ENCODE measurements around the gene OSBPL3.
A peak's percentile ranks its signal among the peaks of the same experiment; 100 is the strongest.

DNA sequence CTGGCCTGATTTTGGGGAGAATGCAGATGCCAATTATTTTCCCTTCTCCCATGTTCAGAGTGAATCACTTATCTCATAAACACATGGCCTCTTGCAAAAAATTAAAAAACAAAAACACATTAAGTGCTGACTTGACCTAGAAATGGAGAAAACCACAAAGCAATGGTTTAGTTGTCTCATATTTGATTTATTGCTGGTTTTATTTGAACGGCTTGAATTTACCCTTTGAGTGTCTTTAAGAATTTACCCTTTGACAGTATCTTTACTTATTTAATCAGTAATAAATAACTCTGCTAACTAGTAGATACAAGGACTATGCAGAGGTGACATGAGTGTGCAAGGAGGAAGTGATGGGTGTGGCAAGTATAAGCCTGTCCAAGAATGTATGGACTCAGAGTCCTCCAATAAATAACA lies 154.6 kb downstream of the OSBPL3 start:
- TF ChIP-seq POLR2AphosphoS5 (IDR thresholded peaks at IDR 0.05) = peak in 1 of 3 donors; percentile 25
- TF ChIP-seq, protein P1, sequence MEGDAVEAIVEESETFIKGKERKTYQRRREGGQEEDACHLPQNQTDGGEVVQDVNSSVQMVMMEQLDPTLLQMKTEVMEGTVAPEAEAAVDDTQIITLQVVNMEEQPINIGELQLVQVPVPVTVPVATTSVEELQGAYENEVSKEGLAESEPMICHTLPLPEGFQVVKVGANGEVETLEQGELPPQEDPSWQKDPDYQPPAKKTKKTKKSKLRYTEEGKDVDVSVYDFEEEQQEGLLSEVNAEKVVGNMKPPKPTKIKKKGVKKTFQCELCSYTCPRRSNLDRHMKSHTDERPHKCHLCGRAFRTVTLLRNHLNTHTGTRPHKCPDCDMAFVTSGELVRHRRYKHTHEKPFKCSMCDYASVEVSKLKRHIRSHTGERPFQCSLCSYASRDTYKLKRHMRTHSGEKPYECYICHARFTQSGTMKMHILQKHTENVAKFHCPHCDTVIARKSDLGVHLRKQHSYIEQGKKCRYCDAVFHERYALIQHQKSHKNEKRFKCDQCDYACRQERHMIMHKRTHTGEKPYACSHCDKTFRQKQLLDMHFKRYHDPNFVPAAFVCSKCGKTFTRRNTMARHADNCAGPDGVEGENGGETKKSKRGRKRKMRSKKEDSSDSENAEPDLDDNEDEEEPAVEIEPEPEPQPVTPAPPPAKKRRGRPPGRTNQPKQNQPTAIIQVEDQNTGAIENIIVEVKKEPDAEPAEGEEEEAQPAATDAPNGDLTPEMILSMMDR (IDR thresholded peaks at IDR 0.05) = no peak
- no peak for TF ChIP-seq POLR2A (IDR thresholded peaks at IDR 0.05)
- no peak for TF ChIP-seq EP300 (IDR thresholded peaks at IDR 0.05)
